Astrocyte of the hippocampus (primary cell): ENCODE measurements around the gene AMIGO3.
"Not testable (repeated sequence)": the region's sequence is repeated elsewhere in the genome, so short reads cannot be mapped to it uniquely, and the experiment has no call there.

ENCODE experiments used
- DNase-seq: peaks from one replicate; pipeline ENCODE4 v3.0.0; 2011; ENCODE audit warnings: low read depth, low spot score

AMIGO3 gene

DNA sequence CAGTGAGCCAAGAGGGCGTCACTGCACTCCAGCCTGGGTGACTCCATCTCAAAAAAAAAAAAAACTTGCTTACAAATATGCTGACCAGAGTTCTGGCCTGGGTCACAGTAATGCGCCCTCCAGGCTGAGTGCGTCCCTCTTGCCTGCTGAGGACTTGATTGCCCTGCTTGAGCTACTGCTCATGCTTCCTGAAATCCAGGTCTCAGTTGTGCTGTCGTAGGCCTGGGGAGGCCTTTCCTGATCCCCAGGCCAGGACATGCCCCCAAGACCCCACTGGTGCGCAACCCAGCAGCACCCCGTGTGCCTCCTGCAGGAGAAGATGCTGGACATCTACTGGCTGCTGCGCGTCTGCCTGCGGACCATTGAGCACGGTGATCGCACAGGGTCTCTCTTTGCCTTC lies 7.3 kb downstream of the AMIGO3 start:
- DNase-seq: no peak

DNA sequence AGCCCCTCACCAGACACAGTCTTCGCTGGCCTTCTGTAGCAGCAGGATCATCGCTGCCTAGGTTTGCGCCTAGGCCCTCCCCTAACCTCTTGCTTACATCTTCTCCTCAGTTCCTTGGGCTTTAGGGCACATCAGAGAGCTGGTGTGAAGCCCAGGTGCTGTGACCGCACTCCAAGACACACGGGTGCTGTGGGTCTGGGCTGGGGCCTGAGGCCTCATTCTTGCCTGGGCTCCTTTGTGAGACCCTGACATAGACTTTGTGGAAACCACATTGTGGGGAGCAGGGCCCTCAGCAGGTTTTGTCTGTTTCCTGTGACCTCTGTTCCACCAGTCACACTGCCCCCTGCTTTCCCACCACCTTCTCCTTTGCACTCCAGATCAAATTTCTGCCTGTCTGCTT lies 8.0 kb downstream of the AMIGO3 start:
- no peak for DNase-seq

DNA sequence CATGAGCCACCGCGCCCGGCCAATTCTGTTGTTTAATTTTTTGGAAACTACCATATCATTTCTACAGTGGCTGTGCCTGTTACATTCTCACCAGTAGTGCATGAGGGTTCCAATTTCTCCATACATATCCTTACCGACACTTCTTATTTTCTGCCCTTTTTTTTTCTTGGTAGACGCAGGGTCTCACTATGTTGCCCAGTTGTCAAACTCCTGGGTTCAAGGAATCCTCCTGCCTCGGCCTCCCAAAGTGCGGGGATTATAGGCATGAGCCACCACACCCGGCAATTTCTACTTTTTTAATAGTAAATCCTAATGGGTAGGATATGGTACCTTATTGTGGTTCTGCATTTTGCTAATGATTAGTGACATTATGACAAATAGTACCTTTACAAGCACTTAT lies 9.6 kb downstream of the AMIGO3 start:
- DNase-seq: no peak

DNA sequence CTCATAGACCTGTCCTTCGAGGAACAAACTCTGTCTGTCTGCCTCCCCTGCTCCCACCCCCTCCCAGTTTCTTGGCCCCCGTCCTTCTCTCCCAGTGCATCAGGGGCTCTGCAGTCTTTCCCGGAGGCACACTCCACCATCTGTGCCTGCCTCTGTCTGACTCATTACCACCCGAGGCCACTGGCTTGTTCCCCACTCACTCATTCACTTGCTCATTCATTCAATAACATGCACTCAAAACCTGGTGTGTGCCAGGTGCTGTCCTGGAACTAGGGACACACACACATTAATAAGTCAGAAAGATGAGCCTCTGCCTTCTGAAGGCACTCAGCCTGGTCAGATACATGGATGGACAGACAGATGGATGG lies 12.4 kb downstream of the AMIGO3 start:
- peak; percentile 55 for DNase-seq

DNA sequence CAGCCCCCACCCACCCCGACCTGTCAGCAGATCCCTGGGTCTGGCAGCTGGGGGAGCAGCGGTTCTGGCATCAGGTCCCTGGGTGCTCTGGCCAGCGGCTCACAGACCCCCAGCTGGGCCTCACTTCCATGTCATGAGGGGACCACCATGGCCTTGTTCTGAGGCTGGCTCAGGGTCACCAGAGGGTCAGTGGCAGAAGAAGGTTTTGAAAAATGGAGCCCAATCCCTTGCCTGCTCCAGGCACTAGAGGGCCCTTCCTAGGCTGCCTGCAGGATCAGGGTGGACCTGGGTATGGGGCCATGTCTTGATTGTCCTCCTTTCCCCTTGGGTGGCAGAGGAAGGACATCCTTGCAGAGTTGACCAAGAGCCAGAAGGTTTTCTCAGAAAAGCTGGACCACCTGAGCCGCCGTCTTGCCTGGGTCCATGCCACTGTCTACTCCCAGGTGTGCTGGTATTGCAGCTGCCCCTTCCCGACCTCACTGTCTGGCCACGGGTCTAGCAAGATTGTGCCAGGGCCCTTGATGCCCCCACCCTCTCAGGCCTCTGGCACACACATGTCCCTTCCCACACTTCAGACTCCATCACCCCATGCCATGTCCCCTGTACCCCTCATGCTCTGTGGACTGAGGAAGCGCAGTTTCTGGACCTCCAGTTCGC lies 12.9 kb downstream of the AMIGO3 start:
- DNase-seq: no peak

DNA sequence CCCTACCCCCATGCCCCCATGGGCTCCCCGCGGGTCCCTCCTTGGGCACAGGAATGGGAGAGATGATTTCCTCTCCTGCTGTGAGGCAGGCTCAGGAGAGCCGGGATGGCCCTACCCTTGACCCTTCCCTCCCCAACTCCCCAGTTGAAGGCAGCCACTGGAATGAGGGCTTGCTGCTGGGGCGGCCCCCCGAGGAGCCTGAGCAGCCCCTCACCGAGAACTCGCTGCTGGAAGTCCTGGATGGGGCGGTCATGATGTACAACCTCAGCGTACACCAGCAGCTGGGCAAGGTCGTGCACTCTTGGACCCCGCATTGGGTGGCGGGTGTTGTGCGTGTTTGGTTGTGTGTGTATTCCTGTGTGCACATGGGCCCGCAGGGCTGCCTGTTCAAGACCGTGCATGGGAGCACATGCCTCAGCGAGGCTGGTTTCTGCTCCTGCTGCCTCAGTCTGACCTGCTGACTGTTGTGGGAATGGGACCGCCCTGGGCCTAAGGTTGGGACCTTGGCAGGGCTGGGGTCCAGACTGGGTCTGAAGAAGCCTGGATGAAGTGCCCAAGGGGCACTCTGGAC lies 14.0 kb downstream of the AMIGO3 start:
- no peak for DNase-seq

DNA sequence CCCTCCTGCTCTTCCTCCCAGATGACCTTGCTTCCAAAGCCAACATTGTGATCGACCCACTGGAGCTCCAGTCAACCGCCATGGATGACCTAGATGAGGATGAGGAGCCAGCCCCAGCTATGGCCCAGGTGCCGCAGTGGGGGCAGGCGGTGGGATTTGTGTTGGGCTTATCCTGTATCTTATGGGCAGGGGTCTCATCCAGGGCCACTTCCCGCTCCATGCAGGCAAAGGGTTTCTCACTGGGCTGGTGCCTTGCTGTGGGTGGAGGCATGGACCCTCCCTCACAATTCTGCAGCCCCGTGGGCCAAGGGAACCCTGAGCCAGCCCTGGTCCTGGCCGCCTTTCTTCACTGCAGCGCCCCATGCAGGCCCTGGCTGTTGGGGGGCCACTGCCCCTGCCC lies 14.9 kb downstream of the AMIGO3 start:
- DNase-seq: no peak

DNA sequence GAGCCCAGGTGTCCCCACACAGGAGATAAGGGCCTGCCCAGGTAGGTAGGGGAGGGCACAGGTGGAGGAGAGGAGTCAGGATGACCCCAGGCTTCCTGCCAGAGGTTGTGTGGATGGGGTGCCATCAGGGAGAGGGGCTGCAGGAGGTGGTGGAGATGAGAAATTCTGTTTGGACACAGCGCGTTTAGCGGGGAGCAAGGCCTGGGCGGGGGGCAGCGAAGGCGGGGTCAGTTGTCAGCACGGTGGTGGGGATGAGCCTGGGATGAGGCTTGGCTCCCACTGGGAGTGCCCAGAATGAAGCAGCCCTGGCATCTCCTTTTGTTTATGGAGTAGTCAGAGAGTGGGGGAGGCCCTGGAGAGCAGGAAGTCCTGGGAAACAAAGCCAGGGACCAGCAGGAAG lies 15.5 kb downstream of the AMIGO3 start:
- no peak for DNase-seq

DNA sequence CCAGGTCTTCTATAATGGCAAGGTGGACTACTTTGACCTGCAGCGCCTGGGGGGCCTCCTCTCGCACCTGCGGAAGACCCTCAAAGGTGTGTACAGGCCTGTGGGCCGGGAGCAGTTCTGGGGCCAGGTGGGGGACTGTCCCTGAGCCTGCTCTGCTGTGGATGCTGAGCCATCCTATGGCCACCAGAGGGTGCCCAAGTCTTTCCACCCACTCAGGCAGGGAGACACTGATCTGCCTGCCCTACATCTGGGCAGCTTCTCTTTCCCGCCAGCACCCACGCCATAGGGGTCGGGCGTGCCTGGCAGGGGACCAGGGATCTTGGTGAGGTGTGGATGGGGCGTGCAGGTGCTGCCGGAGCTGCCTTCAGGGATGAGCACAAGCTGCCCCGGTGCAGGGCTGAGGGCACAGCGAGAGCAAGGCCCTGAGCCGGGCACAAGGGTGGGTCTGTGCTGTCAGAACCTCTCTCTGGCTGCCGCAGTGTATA lies 16.0 kb downstream of the AMIGO3 start:
- DNase-seq: peak; percentile 84

DNA sequence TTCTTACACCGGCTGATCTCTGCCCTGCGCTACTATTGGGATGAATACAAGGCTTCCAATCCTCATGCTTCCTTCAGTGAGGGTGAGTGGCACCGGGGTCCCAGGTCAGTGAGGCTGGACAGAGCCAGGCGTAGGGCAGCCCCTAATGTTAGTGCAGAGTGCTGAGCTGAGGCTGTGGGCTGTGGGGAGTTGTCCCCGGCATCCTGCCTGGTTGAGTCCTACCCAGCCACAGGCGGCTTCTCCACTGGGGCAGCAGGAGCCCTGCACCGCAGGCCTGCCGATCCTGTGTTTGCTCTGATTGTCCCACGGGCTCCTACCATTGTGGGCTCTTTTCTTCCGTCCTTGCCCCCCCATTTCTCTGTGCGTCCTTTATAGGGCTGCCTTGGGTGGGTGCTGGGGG lies 16.8 kb downstream of the AMIGO3 start:
- no peak for DNase-seq

DNA sequence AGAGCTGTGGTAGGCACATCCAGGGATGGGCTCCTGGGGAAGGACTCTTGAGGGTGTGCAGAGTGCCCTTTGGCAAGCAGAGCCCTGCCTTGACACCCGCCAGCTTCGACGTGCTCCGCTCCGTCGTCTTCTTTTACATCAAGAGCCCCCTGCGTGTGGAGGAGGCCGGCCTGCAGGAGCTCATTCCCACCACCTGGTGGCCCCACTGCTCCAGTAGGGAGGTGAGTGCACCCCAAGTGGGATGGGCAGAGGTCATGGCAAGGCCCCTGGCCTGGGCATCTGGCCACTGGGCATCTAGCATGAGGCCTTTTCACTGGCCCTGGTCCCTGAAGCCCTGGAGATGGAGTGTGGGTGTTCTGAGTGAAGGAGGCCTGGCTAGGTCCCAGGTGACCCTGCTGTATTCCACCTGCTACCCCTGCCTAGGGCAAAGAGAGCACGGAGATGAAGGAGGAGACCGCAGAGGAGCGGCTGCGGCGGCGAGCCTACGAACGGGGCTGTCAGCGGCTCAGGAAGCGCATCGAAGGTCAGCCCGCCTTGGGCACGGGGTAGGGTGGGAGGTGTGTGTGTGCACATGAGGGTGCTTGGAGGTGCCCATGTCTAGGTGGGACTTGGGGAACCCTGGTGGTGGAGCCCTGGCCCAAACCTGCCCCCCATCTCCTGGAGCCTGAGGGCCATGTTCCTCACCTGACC lies 18.0 kb downstream of the AMIGO3 start:
- DNase-seq: no peak

DNA sequence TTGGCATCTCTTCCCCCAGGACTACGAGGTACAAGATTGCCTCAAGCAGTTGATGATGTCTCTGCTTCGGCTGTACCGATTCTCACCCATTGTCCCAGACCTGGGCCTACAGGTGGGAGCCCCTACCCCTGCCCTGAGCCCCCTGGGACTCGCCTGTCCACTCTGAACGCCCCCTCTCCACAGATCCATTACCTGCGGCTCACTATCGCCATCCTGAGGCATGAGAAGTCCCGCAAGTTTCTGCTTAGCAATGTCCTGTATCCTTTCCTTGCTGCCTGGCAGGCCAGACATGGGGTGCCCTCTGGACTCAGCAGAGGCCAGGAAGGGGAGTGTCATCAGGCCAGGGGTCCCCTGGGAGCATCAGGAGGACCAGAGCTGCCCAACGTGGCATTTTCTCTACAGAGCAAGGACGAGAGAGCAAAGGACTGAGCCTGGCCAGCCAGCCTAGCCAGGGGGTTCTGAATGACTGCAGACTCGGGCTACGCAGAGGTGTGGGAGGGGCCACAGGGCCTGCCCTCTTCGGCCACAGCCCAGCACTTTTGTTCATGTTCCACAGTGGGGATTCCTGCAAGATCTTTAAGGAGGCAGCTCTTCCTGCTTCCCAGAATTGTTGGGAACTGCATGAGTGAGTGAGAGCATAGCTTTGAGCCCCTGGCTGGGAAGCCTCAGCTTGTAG lies 18.9 kb downstream of the AMIGO3 start:
- DNase-seq: no peak

DNA sequence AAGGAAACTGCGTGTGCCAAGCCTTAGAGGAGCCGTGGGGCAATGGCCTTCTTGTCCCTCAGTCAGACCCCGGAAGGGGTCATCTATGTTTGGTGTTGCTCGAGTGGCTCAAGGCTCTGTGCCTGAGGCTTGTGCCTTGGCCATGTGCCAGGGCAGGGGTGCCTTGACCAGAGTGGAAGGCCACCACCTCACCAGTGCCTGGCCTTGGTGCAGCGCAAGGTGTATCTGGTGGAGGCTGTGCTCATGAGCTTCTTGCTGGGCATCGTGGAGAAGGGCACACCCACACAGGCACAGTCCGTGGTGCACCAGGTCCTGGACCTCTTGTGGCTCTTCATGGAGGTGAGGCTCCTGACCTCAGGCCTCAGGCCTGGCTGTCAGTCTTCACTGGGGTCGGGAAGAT lies 19.5 kb downstream of the AMIGO3 start:
- no peak for DNase-seq

DNA sequence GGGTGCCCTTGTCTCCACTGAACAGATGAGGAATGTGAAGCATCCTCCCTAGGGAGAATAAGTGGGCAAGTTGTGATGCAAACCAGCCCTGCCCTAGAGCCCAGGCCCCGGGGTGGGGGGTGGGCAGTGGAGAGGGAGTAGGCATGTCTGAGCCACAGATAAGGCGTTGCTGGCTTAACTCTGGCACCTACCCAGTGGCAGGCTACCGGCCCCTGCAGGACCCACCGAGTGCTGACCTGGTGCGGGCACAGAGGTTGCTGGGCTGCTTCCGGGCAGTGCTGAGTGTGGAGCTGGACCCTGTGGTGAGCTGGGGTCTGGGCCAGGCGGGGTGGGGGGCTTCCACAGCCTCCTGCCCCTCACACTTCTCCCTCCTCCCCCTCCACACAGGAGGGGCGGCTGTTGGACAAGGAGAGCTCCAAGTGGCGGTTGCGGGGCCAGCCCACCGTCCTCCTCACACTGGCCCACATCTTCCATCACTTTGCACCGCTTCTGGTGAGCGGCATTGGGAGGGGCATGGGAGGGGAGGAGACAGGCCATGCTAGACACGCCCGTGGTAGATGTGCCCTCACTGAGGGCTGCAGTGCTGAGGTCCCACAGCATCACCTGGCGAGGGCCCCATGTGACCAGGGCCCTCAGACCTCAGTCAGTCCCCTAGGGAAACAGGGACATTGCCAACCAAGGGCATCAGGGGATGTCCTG lies 20.1 kb downstream of the AMIGO3 start:
- peak; percentile 52 for DNase-seq

DNA sequence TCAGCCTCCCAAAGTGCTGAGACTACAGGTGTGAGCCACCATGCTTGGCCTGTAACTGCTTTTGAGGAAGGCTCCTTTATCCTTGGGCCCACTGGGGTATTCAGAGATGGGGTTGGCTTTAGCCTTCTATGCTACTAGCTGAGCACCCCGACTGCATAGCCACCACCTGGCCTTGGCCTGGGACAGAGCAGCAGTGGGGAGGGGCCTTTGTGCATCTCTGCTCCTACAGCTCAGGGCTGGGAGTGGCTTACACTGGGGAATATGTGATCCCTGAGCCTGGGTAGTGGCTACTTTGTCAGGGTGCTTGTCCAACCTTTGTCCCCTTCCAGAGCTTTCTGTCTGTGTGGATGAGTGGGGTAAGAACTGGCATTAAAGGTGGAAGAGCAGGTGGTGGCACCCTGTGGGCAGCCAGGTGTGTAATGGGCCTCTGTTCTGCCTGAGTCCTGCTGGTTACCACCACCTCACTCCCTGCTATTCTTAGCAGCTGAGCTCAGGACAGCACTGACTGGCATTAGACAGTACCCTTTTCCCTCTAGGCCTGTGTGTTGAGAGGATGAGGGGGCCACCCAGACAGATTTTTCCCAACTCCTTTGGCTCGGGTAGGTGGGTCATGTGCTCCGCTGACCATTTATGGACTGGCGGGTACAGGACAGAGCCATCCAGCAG lies 24.0 kb downstream of the AMIGO3 start:
- DNase-seq: not testable (repeated sequence)

DNA sequence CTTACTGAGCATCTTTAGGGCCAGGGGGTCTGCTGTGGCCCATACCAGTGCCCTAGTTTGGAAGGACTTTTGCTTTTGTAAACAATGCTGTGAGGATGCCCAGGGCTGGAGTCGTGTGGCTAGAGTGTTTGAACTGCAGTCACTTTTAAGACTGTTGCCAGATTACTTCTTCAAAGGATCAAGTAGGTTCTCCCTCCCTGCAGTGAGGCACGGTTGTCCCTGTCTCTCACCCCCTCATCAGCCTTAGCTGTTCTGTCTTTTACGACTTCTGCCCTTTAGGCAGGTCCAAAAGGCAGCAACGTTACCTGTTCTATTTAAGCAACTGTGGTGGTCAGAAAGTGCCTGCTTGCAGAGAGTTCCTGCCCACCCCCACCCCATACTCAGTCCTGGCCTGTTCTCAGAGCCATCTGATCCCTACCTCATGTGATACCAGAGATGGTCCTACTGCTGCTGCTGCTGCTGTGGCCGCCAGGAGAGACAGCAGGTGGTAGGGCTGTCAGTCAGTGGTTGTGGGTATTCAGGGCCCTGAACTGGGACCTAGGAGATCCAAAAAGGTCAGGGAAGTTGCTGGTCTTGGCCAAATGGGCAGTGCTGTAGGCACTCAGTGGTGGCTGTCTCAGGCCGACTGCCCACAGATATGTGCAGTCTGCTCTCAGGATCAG lies 24.9 kb downstream of the AMIGO3 start:
- DNase-seq: not testable (repeated sequence)

DNA sequence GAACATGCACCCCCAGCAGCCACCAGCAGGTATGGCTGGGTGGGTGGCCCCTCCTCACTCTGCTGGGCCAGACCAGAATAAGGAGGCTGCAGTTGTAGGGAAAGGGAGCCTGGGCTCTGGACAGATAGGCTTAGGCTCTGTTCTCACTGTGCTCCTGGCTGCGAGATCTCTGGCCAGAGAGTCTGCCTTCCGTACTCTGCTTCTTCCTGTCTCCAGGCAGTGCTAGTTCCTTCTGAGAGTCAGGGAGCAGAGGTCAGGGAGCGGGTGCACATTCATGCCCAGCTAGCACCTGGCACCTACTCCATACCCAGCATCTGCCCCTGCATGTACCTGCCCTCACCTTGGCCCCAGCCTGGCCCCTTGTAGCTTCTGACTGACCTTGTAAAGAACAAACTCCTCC lies 28.0 kb downstream of the AMIGO3 start:
- not testable (repeated sequence) for DNase-seq

DNA sequence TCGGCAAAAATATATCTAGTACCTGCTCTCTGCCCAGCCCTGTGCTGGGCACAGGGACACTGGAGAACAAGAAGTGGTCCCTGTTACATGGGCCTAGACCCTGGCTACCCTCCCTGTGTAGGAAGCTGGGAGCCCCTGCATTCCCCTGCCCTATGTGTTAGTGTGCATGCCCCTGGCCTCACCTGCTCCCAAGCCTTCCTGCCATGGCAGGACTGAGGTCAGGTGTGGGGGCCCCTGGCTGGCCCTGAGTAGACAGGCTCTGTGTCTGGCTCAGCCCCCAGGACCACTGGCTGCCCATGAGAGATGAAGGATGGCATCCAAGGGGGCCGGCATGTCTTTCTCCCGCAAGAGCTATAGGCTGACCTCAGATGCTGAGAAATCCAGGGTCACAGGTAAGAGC lies 28.6 kb downstream of the AMIGO3 start:
- DNase-seq: not testable (repeated sequence)

DNA sequence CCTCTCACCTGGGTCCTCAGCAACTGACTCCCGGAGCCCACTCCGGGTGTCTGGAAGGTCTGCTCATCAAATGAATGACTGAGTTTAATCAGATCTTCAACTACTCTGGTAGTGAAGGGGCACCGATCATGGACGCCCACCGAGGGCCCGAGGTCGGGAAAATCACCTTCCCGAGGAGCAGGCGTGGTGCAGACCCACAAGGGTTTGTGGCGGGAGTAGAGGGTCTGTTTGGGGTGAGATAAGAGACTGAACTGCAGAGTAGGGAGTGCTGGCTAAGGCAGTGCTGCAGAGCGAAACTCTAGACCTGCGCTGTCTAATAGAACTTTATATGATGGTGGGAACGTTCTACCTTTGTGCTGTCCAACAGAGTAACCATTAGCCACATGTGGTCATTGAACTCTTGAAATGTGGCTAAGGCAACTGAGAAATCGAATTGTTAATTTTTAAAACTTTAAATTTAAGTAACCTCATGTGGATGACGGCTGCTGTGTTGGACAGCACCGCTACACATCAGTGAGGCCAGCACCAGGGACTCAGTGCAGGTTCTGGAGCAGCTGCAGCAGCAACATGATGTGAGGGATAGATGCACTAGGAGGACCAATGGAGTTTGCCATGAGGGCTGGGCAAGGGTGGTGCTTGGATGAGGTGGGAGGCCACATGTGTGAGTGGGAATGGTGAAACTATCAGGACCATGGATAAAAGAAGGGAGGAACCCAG lies 29.4 kb downstream of the AMIGO3 start:
- not testable (repeated sequence) for DNase-seq
